GM18907 (cell line): Measurements from ENCODE around the gene DNMT3L.

Source experiments
- ATAC-seq: cut with Tn5 transposase; IDR thresholded peaks from one replicate; pipeline ENCODE4 v1.9.1; 2021; ENCODE audit warnings: mild to moderate bottlenecking, moderate library complexity; ENCODE audit not compliant: unreplicated experiment

Gene DNMT3L

DNA sequence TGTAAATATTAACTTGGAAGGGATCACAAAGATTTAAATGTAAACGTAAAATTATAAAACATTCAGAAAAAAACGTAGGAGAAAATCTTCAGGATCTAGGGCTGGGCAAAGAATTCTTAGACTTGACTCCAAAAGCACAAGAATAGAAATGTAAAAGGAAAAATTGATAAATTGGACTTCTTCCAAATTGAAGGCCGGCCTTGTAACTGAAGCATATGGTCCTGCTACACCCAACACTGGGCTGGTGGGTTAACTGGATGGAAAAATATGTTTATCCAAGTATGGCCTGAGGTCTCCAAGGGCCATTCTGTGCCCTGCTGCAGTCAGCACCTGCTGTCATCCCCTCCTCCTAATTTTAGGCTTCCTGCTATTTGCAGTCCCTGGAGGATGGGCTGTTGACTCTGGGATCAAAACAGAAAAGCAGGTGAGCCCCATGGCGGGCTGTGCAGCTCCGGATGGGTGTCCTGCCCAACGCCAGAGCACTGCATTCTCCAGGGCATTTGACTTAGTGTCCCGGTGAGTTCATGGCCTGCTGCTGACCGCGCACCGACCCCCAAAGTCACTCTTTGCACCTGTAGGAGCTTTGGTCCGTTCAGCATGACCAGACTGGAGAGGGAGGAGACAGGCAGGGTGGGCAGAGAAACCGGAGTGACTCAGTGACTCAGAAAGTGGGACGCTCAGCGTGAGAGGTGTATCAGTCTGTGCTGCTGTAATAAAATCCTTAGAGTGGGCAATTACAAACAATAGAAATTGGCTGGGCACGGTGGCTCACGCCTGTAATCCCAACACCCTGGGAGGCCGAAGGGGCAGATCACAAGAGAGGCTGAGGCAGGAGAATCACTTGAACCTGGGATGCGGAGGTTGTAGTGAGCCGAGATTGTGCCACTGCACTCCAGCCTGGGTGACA lies 17.9 kb upstream of the DNMT3L start:
- ATAC-seq: no peak

DNA sequence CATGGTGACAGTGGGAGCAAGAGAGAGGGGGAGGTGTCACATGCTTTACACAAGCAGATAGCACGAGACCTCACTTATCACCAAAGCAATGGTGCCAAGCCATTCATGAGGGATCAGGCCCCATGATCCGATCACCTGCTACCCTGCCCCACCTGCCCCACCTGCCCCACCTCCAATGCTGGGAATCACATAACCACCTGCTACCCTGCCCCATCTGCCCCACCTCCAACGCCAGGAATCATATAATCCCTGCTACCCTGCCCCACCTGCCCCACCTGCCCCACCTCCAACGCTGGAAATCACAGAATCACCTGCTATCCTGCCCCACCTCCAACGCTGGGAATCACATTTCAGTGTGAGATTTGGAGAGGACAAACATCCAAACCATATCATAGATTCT lies 13.3 kb upstream of the DNMT3L start:
- no peak for ATAC-seq

DNA sequence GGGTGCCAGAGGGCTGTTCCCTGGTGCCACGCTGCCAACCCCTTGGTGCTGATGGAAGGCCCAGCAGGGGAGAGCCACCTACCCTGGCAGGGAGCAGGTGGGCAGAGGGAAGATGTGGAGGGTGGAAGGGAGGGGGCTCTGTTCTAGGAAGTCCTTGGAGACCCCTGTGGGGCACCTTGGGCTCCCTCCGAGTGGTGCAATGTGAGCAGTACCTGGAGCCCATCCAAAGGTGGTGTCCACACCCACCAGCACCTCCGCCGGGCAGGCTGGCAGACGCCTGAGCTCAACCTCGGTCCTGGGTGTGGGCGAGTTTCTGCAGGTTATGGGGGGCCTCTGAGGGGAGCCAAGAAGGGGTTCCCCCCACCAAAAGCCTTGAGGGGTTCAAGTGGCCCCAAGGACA lies 11.3 kb upstream of the DNMT3L start:
- ATAC-seq: no peak

DNA sequence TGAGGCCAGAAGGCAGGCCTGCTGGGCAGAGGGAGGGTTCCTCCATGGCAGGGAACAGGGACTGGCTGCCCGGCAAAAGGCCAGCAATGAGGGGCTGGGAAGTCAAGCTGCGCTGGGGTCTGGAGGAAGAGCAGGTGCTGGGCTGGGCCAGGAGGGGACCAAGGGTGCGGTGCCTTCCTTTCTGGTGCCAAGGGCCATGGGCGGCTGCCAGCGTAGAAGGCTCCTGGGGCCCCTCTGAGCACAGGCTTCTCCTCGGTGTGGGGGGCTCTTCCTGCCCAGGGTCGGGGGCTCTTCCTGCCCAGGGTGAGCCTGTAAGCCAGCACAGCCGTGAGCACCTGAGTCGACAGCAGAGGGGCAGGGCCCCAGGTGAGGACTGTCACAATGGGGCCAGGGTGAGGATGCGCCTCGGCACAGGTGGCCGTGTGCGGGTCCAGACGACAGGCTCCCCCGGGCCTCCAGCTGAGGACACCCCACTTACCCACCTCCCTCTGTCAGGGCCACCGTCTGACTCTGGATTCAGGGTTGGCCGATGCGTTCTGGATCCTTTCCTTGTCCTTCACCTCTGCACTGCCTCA lies 10.7 kb upstream of the DNMT3L start:
- ATAC-seq: no peak

GRCh38 chr21:44271558-44272283 lies 10.0 kb upstream of the DNMT3L start:
- ATAC-seq: no peak

DNA sequence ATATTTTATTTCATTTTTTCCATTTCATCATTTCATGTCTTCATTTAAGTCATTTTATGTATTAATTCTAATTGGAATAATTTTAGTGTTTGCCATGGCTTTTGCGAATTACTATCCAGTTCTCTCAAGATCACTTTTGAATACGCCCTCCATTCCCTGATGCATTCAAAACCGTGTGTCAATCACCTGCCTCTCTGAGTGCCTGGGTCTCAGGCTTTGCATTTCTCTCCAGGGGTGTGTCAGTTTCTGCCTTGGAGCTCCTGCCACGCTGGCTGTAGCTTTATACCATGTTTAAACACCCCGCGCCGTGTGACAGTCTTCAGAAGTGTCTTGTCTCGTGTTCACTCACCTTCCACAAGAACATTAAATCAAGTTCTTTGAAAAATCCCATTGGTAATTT lies 7.4 kb upstream of the DNMT3L start:
- no peak for ATAC-seq

DNA sequence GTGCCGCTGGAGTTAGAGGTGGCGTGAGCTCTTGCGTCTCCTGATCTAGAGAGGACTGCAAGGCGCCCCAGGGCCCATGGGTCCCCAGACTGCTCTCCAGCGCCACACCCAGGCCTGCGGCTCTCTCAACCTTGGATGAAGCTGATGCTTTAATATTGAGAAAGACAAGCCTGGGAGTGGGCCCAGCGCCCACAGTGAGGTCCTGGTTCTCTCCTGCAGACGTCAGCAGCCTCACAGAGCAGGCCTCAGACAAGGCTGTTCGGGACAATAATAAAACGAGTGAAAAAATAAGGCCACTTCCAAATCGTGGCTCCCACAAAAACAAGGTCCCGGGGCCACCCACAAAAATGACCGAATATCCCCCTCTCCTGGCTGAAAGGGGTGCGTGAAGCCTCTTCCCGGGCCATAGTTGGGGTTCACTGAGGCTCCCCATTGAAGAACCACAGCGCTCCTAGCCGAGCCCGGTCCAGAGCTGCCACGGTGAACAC lies 6.0 kb upstream of the DNMT3L start:
- ATAC-seq: no peak

DNA sequence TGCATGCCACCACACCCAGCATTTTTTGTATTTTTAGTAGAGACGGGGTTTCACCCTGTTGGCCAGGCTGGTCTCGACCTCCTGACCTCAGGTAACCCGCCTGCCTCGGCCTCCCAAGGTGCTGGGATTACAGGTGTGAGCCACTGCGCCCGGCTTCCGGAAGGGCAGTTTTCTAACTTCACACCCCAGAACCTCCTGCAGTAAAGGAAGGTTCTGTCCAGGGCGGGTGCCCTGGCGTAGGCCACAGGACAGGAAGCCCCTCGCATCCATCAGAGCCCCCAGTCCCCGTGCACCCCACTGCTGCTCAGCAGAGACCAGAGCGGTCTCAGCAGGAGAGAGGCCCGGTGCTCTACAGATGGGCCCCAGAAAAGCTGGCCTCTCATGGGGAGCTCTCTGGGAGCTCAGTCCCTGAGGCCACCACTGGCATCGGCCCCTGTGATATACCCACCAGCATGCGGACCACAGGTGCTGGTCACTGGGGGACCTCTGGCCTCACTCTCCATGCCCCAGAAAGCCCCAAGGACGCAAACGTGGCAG lies 4.1 kb upstream of the DNMT3L start:
- no peak for ATAC-seq

DNA sequence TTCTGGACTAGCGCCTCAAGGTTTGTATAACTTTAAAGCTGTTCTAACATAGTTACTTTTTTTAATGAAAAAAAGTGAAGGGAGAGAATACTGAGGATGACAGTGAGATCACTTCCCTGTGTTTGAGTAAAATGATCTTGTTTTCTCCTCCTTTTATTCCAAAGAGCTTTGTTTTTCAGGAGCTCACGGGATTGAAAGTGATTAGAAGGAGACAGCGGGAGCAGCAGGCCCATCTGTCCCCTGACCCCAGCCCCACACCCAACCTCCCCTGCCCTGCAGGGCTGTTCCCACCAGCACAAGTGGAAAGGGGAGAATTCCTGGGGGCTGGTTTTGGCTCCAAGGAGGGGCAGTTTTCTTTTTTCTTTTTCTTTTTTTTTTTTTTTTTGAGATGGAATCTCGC lies 2.1 kb upstream of the DNMT3L start:
- no peak for ATAC-seq

DNA sequence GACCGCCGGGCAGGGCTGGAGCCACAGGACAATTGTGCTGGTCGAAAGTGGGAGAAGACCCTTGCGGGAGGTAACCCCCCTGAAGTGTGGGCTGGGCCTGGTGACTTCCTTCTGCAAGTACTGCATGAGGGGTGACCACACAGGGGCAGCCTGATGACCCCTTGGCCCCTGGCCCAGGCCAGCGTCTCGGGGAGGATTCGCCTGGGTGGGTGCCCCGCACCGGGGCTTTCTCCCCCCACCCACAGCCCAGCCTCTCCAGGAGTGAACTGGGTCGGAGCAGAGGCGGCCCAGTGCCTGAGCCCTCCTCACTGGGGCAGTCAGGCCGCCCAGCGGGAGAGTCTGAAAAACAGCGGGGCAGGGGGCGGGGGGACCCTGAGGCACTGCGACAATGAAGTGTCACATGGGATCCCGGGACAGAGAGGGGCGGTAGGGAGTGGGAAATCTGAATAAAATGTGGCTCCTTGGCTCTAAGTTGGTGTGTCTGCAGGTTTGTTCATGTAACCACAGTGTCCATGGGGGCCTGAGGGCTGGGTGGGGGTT lies 1.6 kb upstream of the DNMT3L start:
- no peak for ATAC-seq

- ATAC-seq: no peak
Observed at GRCh38 chr21:44262338-44263056, 800 bp upstream of the DNMT3L start.

GRCh38 chr21:44260791-44261631 lies 686 bp downstream of the DNMT3L start:
- no peak for ATAC-seq

DNA sequence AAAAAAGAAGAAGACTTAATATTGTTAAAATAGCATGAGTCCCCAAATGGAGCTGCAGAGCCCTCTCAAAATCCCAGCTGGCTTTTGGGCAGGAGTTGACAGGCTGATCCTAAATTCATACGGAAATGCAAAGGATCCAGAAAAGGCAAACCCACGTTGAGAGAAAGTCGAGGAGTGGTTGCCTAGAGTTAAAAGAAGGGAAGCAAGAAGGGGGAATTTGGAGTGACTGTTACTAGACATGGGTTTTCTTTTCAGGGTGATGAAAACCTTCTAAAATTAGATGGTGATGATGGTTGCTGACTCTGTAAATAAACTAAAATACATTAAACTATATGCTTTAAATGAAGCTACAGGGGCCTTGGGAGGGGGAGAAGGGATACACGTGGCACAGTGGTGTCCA lies 1.6 kb downstream of the DNMT3L start:
- ATAC-seq: no peak

- no peak for ATAC-seq
Observed at GRCh38 chr21:44259082-44259705, 2.5 kb downstream of the DNMT3L start.

GRCh38 chr21:44258056-44258725 lies 3.5 kb downstream of the DNMT3L start:
- no peak for ATAC-seq

GRCh38 chr21:44255511-44255981 lies 6.2 kb downstream of the DNMT3L start:
- ATAC-seq: no peak

GRCh38 chr21:44253832-44254710 lies 7.6 kb downstream of the DNMT3L start:
- no peak for ATAC-seq
